Esophagus muscularis mucosa (tissue), 4 donors: ENCODE results near the gene SCGB3A1. TPM values are rescaled to one million over a fixed set of nuclear protein-coding genes. Genes with fewer than 3 reads are reported as not detected.
A peak's percentile ranks its signal among the peaks of the same experiment; 100 is the strongest.

Experiments used
- DNase-seq: peaks from one replicate; pipeline ENCODE4 v3.0.0-alpha.2; 2017; ENCODE audit errors: extremely low spot score
- H3K27ac ChIP-seq, 4 donors: fragments of 200-600 bp; sonication (generic); replicated peaks in 1 of 4; 1 replicate in 3 of 4; 2 replicates in 1 of 4; pipeline ENCODE4 v1.5.1; 2016 to 2019; ENCODE audit warnings: mild to moderate bottlenecking in 1 of 4
- H3K27me3 ChIP-seq, 4 donors: fragments of 200-600 bp; sonication (generic); one replicate each; pipeline versions ENCODE4 v1.5.1 to v1.6.0; 2016 to 2019
- H3K36me3 ChIP-seq, 4 donors: fragments of 200-600 bp; sonication (generic); one replicate each; pipeline ENCODE4 v1.5.1; 2016 to 2019
- H3K4me1 ChIP-seq, 4 donors: fragments of 200-600 bp; sonication (generic); one replicate each; pipeline ENCODE4 v1.5.1; 2016 to 2019
- H3K4me3 ChIP-seq, 4 donors: fragments of 200-600 bp; sonication (generic); 1 replicate in 2 of 4; 2 replicates in 2 of 4; pipeline ENCODE4 v1.5.1; 2016 to 2019; ENCODE audit warnings: mild to moderate bottlenecking in 4 of 4, moderate library complexity in 1 of 4
- H3K9me3 ChIP-seq, 4 donors: fragments of 200-600 bp; sonication (generic); 1 replicate in 3 of 4; 2 replicates in 1 of 4; pipeline ENCODE4 v1.5.1; 2016 to 2019
- CTCF ChIP-seq, 3 experiments: fragments of 200-600 bp in 2 of 3; fragments of 450-650 bp in 1 of 3; sonication (generic) in 2 of 3; IDR thresholded peaks; one replicate each; pipeline ENCODE4 v1.5.1; 2017 to 2019; ENCODE audit warnings: antibody characterized with exemption in 3 of 3, mild to moderate bottlenecking in 2 of 3, moderate library complexity in 1 of 3
- EP300 ChIP-seq: sonication (generic); formaldehyde crosslinking; IDR thresholded peaks from one replicate; pipeline ENCODE4 v1.6.1; 2017; ENCODE audit warnings: antibody characterized with exemption
- POLR2A ChIP-seq: fragments of 450-650 bp; IDR thresholded peaks from one replicate; pipeline ENCODE4 v1.6.1; 2017; ENCODE audit warnings: antibody characterized with exemption, moderate library complexity, mild to moderate bottlenecking, low read depth
- POLR2AphosphoS5 ChIP-seq, 2 donors: sonication (generic); formaldehyde crosslinking; IDR thresholded peaks; one replicate each; pipeline ENCODE4 v1.6.1; 2017; ENCODE audit warnings: antibody characterized with exemption in 2 of 2
- WGBS: methylation state at CpG from one replicate; pipeline ENCODE4 v1.1.5; 2018; 5-methylcytosine and 5-hydroxymethylcytosine counted together
- intact Hi-C: fragments of 100-400 bp; cut with DNase I; formaldehyde crosslinking; loops from one replicate; pipeline ENCODE4 v1.15.1; 2023
- total RNA-seq, 4 donors: library from RNA; depleted of rRNA; stranded (reverse); fragments of >200 nt; gene quantifications; one replicate each; pipeline versions ENCODE4 v1.1.0 to v1.2.1, GENCODE V29; 2016

SCGB3A1 gene
- total RNA-seq, 4 donors from 2014 or later = 1.9 to 2.4 TPM; not detected in 2

- DNase-seq = no peak
- peaks cover 0 to 26% (median 0%) of the 10 kb centered on the region in 4 donors for H3K36me3 ChIP-seq
- H3K4me1 ChIP-seq = peaks cover 6 to 10% (median 9%) of the 10 kb centered on the region in 4 donors
- no peaks in the 10 kb centered on the region for H3K9me3 ChIP-seq
- peaks cover 0 to 40% (median 0%) of the 10 kb centered on the region in 4 donors for H3K27me3 ChIP-seq
- intact Hi-C loops = no loop called here
- no peak overlapping the region for H3K4me3 ChIP-seq
- 87% methylated on average over 10 of the region's 10 CpGs for WGBS
- H3K27ac ChIP-seq = peak overlapping the region in 2 of 4 donors; percentile 3 to 36
- TF ChIP-seq EP300 (no peak), POLR2A (no peak), CTCF (IDR thresholded peaks at IDR 0.05) (no peak), POLR2AphosphoS5 (IDR thresholded peaks at IDR 0.05) (no peak)
Observed at GRCh38 chr5:180623411-180623834, 32.1 kb upstream of the SCGB3A1 start.

- peaks cover 7 to 12% (median 9%) of the 10 kb centered on the region in 4 donors for H3K4me1 ChIP-seq
- DNase-seq = no peak
- H3K4me3 ChIP-seq = no peak overlapping the region
- H3K27ac ChIP-seq = peak overlapping the region in 1 of 4 donors; percentile 36
- peaks cover 0 to 26% (median 0%) of the 10 kb centered on the region in 4 donors for H3K36me3 ChIP-seq
- WGBS = 90% methylated on average over 4 of the region's 6 CpGs
- intact Hi-C loops = no loop called here
- peaks cover 0 to 42% (median 0%) of the 10 kb centered on the region in 4 donors for H3K27me3 ChIP-seq
- TF ChIP-seq POLR2A = no peak
- TF ChIP-seq POLR2AphosphoS5 (IDR thresholded peaks at IDR 0.05) = no peak
- no peak for TF ChIP-seq EP300
- no peak for TF ChIP-seq CTCF (IDR thresholded peaks at IDR 0.05)
- no peaks in the 10 kb centered on the region for H3K9me3 ChIP-seq
Observed at GRCh38 chr5:180622910-180623309, 31.6 kb upstream of the SCGB3A1 start.

- peaks cover 0 to 44% (median 0%) of the 10 kb centered on the region in 4 donors for H3K27me3 ChIP-seq
- 82% methylated on average over 30 of the region's 32 CpGs for WGBS
- intact Hi-C loops = no loop called here
- no peak overlapping the region for H3K27ac ChIP-seq
- no peak overlapping the region for H3K4me3 ChIP-seq
- no peak for DNase-seq
- peaks cover 0 to 32% (median 0%) of the 10 kb centered on the region in 4 donors for H3K36me3 ChIP-seq
- H3K4me1 ChIP-seq = peaks cover 7 to 12% (median 9%) of the 10 kb centered on the region in 4 donors
- TF ChIP-seq POLR2A = no peak
- no peak for TF ChIP-seq CTCF (IDR thresholded peaks at IDR 0.05)
- TF ChIP-seq EP300 = no peak
- no peak for TF ChIP-seq POLR2AphosphoS5 (IDR thresholded peaks at IDR 0.05)
- no peaks in the 10 kb centered on the region for H3K9me3 ChIP-seq
Observed at GRCh38 chr5:180621311-180621710, 30.0 kb upstream of the SCGB3A1 start.

- no peaks in the 10 kb centered on the region for H3K9me3 ChIP-seq
- H3K4me3 ChIP-seq = no peak overlapping the region
- DNase-seq = no peak
- H3K27me3 ChIP-seq = peaks cover 0 to 46% (median 0%) of the 10 kb centered on the region in 4 donors
- intact Hi-C loops = no loop called here
- H3K4me1 ChIP-seq = peaks cover 7 to 12% (median 9%) of the 10 kb centered on the region in 4 donors
- TF ChIP-seq EP300 (no peak), CTCF (IDR thresholded peaks at IDR 0.05) (no peak), POLR2AphosphoS5 (IDR thresholded peaks at IDR 0.05) (no peak), POLR2A (no peak)
- WGBS = 96% methylated on average over 10 of the region's 14 CpGs
- peaks cover 0 to 35% (median 0%) of the 10 kb centered on the region in 4 donors for H3K36me3 ChIP-seq
- no peak overlapping the region for H3K27ac ChIP-seq
Observed at GRCh38 chr5:180620014-180620413, 28.7 kb upstream of the SCGB3A1 start.

GRCh38 chr5:180619563-180619915 lies 28.2 kb upstream of the SCGB3A1 start:
- intact Hi-C loops = no loop called here
- peaks cover 0 to 46% (median 0%) of the 10 kb centered on the region in 4 donors for H3K27me3 ChIP-seq
- TF ChIP-seq CTCF (IDR thresholded peaks at IDR 0.05) (no peak), POLR2AphosphoS5 (IDR thresholded peaks at IDR 0.05) (no peak), EP300 (no peak), POLR2A (no peak)
- 83% methylated on average over 11 of the region's 22 CpGs for WGBS
- no peaks in the 10 kb centered on the region for H3K9me3 ChIP-seq
- peaks cover 0 to 35% (median 0%) of the 10 kb centered on the region in 4 donors for H3K36me3 ChIP-seq
- DNase-seq = no peak
- no peak overlapping the region for H3K27ac ChIP-seq
- no peak overlapping the region for H3K4me3 ChIP-seq
- H3K4me1 ChIP-seq = peaks cover 7 to 12% (median 8%) of the 10 kb centered on the region in 4 donors
